ENCODE data around the gene EPHB2. TPM values are rescaled to one million over a fixed set of nuclear protein-coding genes. Genes with fewer than 3 reads are reported as not detected.

EPHB2 gene
- total RNA-seq, 4 donors from 2014 or later, result 7.5 to 27.3 (median 23.8) TPM

DNA sequence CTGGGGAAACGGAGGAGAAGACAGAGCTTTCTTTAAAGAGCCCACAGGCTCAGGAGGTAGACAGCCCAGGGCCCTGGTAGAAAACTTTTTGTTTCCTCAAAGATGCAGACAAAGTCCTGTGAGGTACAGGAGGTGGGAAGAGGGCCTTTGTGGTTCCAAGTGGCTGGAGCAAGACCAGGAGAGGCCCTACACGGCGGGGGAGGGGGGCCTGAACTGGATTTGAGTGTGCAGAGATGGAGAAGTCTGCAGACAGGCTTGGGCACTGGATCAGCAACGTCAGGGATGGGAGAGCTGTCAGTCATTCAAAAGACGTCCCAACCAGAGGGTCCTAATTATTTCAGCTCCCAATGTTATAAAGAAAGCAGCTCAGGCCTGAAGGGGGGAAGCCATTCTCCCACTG, 126.2 kb downstream of the EPHB2 start:
- Histone ChIP-seq H3K27me3 (no peaks in the 10 kb centered on the region), H3K27ac (no peak overlapping the region), H3K9me3 (no peaks in the 10 kb centered on the region), H3K36me3 (no peaks in the 10 kb centered on the region), H3K4me3 (replicated peaks in 1 of 3) (no peak overlapping the region), H3K4me1 (peaks cover 1 to 14% of the 10 kb centered on the region in 2 donors)
- 29 to 45% methylated on average over 5 of the region's 5 CpGs for WGBS, 2 donors
- intact Hi-C loops (cut with DNase I), result no loop called here
- peak; percentile 81 to 85 for DNase-seq
- TF ChIP-seq POLR2A (IDR thresholded peaks at IDR 0.05), result no peak
- TF ChIP-seq, protein P1, sequence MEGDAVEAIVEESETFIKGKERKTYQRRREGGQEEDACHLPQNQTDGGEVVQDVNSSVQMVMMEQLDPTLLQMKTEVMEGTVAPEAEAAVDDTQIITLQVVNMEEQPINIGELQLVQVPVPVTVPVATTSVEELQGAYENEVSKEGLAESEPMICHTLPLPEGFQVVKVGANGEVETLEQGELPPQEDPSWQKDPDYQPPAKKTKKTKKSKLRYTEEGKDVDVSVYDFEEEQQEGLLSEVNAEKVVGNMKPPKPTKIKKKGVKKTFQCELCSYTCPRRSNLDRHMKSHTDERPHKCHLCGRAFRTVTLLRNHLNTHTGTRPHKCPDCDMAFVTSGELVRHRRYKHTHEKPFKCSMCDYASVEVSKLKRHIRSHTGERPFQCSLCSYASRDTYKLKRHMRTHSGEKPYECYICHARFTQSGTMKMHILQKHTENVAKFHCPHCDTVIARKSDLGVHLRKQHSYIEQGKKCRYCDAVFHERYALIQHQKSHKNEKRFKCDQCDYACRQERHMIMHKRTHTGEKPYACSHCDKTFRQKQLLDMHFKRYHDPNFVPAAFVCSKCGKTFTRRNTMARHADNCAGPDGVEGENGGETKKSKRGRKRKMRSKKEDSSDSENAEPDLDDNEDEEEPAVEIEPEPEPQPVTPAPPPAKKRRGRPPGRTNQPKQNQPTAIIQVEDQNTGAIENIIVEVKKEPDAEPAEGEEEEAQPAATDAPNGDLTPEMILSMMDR (IDR thresholded peaks at IDR 0.05), result no peak

- Histone ChIP-seq H3K4me1 (peaks cover 6 to 18% of the 10 kb centered on the region in 2 donors), H3K9me3 (no peaks in the 10 kb centered on the region), H3K27me3 (no peaks in the 10 kb centered on the region), H3K4me3 (replicated peaks in 1 of 3) (no peak overlapping the region), H3K27ac (no peak overlapping the region), H3K36me3 (no peaks in the 10 kb centered on the region)
- no peak for DNase-seq
- intact Hi-C loops (cut with DNase I), result no loop called here
- no peak for TF ChIP-seq POLR2A (IDR thresholded peaks at IDR 0.05)
- TF ChIP-seq, protein P1 (IDR thresholded peaks at IDR 0.05), result no peak
- 91 to 94% methylated on average over 3 of the region's 3 CpGs for WGBS, 2 donors
Measured at GRCh38 chr1:22837332-22837731, 126.7 kb downstream of the EPHB2 start.

DNA sequence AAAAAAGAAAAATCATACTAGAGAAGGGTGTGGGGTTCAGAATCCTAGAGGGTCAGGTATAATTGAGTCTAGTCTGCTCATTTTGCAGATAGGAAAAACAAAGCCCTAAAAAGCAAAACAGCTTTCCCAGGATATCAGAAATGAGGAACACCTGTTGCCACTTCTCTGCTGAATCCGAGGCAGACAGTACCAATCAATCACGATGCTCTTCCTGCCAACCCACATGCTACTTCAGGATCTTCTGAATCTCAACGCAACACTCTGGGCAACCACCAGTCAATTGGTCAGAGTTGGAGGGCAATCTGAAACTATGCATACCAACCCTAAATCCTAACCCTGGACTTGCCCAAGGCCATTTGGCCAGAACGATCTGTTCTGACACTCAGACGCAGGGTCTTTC, 128.3 kb downstream of the EPHB2 start:
- Histone ChIP-seq H3K4me3 (replicated peaks in 1 of 3) (no peak overlapping the region), H3K4me1 (peaks cover 15 to 28% of the 10 kb centered on the region in 2 donors), H3K36me3 (no peaks in the 10 kb centered on the region), H3K27me3 (no peaks in the 10 kb centered on the region), H3K9me3 (no peaks in the 10 kb centered on the region), H3K27ac (no peak overlapping the region)
- no peak for DNase-seq
- intact Hi-C loops (cut with DNase I), result no loop called here
- no peak for TF ChIP-seq POLR2A (IDR thresholded peaks at IDR 0.05)
- TF ChIP-seq, protein P1 (IDR thresholded peaks at IDR 0.05), result no peak
- 82 to 87% methylated on average over 5 of the region's 5 CpGs for WGBS, 2 donors

- Histone ChIP-seq H3K9me3 (no peaks in the 10 kb centered on the region), H3K4me1 (peaks cover 15 to 28% of the 10 kb centered on the region in 2 donors), H3K27ac (no peak overlapping the region), H3K4me3 (replicated peaks in 1 of 3) (no peak overlapping the region), H3K27me3 (no peaks in the 10 kb centered on the region), H3K36me3 (no peaks in the 10 kb centered on the region)
- WGBS, 2 donors, result 82 to 83% methylated on average over 6 of the region's 6 CpGs
- intact Hi-C loops (cut with DNase I), result no loop called here
- no peak for TF ChIP-seq POLR2A (IDR thresholded peaks at IDR 0.05)
- TF ChIP-seq, protein P1 (IDR thresholded peaks at IDR 0.05), result no peak
- no peak for DNase-seq
Measured at GRCh38 chr1:22839806-22840205, 129.2 kb downstream of the EPHB2 start.

GRCh38 chr1:22841142-22841541, 130.5 kb downstream of the EPHB2 start:
- intact Hi-C loops (cut with DNase I), result no loop called here
- WGBS, 2 donors, result 57 to 66% methylated on average over 3 of the region's 3 CpGs
- DNase-seq, result no peak
- H3K4me1 ChIP-seq, result peaks cover 15 to 31% of the 10 kb centered on the region in 2 donors
- no peaks in the 10 kb centered on the region for H3K27me3 ChIP-seq
- H3K27ac ChIP-seq, result peak overlapping the region in 2 of 3 donors; percentile 14 to 52
- no peak overlapping the region for H3K4me3 ChIP-seq (replicated peaks in 1 of 3)
- H3K9me3 ChIP-seq, result no peaks in the 10 kb centered on the region
- no peaks in the 10 kb centered on the region for H3K36me3 ChIP-seq
- TF ChIP-seq, protein P1 (IDR thresholded peaks at IDR 0.05), result no peak
- no peak for TF ChIP-seq POLR2A (IDR thresholded peaks at IDR 0.05)
